GM12872 (cell line): ENCODE data around the gene SLC30A2.

Source experiments
- CTCF ChIP-seq: IDR thresholded peaks from 3 replicates; pipeline ENCODE4 v1.5.1; 2011; ENCODE audit warnings: low read depth, mild to moderate bottlenecking, low read length, moderate library complexity; ENCODE audit not compliant: insufficient read depth

The SLC30A2 gene

GRCh38 chr1:26045722-26046245 lies at the start of gene SLC30A2:
Gene SLC30A2 (minus strand): TSS chr1:26046118. CDS start chr1:26045896, 222 bp downstream.
- no peak for TF ChIP-seq CTCF

- no peak for TF ChIP-seq CTCF
These were observed 48.9 kb upstream of the SLC30A2 start for GRCh38 chr1:26094677-26095383.

- no peak for TF ChIP-seq CTCF
These were observed 48.3 kb upstream of the SLC30A2 start for GRCh38 chr1:26094076-26094669.

GRCh38 chr1:26092422-26092821 lies 46.5 kb upstream of the SLC30A2 start:
- no peak for TF ChIP-seq CTCF

GRCh38 chr1:26090893-26091292 lies 45.0 kb upstream of the SLC30A2 start:
- no peak for TF ChIP-seq CTCF

- no peak for TF ChIP-seq CTCF
These were observed 43.2 kb upstream of the SLC30A2 start for GRCh38 chr1:26089125-26089524.

- TF ChIP-seq CTCF = no peak
These were observed 38.9 kb upstream of the SLC30A2 start for GRCh38 chr1:26084844-26085243.
